Measurements from ENCODE around the gene NFAM1.

- TF ChIP-seq POLR2A (IDR thresholded peaks at IDR 0.05; ENCODE audit: low read depth, low read length) (no peak), POLR2AphosphoS5 (IDR thresholded peaks at IDR 0.05; ENCODE audit: low read depth, low read length) (no peak), TAF1 (IDR thresholded peaks at IDR 0.05; ENCODE audit: low read depth, low read length) (no peak), POU2F2 (IDR thresholded peaks at IDR 0.05; ENCODE audit: low read depth, low read length) (no peak)
Measured at GRCh38 chr22:42366806-42367581, 65.2 kb downstream of the NFAM1 start.
